Skeletal muscle cell (primary cell): Measurements from ENCODE around the gene BAZ2B.
"Not testable (repeated sequence)": the region's sequence is repeated elsewhere in the genome, so short reads cannot be mapped to it uniquely, and the experiment has no call there.

ENCODE experiments used
- DNase-seq: peaks from one replicate; pipeline ENCODE4 v3.0.0-alpha.2; 2010; ENCODE audit warnings: low read depth
- H3K4me3 ChIP-seq: 2 replicates; pipeline ENCODE4 v1.5.1; 2011; ENCODE audit warnings: low read depth, mild to moderate bottlenecking, control low read depth, low read length, moderate library complexity

BAZ2B gene, protein sequence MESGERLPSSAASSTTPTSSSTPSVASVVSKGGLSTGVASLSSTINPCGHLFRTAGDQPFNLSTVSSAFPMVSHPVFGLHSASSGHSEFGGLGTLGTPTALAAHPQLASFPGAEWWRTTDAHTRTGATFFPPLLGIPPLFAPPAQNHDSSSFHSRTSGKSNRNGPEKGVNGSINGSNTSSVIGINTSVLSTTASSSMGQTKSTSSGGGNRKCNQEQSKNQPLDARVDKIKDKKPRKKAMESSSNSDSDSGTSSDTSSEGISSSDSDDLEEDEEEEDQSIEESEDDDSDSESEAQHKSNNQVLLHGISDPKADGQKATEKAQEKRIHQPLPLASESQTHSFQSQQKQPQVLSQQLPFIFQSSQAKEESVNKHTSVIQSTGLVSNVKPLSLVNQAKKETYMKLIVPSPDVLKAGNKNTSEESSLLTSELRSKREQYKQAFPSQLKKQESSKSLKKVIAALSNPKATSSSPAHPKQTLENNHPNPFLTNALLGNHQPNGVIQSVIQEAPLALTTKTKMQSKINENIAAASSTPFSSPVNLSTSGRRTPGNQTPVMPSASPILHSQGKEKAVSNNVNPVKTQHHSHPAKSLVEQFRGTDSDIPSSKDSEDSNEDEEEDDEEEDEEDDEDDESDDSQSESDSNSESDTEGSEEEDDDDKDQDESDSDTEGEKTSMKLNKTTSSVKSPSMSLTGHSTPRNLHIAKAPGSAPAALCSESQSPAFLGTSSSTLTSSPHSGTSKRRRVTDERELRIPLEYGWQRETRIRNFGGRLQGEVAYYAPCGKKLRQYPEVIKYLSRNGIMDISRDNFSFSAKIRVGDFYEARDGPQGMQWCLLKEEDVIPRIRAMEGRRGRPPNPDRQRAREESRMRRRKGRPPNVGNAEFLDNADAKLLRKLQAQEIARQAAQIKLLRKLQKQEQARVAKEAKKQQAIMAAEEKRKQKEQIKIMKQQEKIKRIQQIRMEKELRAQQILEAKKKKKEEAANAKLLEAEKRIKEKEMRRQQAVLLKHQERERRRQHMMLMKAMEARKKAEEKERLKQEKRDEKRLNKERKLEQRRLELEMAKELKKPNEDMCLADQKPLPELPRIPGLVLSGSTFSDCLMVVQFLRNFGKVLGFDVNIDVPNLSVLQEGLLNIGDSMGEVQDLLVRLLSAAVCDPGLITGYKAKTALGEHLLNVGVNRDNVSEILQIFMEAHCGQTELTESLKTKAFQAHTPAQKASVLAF (N-terminal part only)

DNA sequence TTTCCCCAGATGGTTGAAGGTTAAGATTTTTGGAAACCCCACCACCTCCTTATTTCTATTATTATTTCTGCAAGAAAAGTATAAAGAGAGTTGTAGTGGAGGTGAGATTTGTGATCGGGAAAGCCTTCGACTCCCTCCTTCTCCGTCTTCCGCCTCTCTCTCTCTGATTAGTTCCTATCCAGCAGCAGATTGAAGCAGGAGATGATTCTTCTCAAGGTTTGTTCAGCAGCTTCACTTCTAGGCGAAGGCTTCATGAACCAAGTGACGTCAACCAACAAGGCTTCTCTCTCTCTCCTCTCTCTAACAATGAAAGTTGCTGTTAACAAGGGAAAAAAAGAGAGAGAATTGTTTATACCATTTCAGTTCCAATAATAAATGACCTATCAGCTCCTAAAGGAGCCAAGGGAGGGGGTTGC lies at the start of gene BAZ2B:
BAZ2B (minus strand) TSS at position 263 of the 416 bp plus-strand sequence. CDS start 137,829 bp downstream, outside the sequence.
- H3K4me3 ChIP-seq: peak within 1 kb of the TSS; percentile 53
- peak; percentile 57 for DNase-seq

DNA sequence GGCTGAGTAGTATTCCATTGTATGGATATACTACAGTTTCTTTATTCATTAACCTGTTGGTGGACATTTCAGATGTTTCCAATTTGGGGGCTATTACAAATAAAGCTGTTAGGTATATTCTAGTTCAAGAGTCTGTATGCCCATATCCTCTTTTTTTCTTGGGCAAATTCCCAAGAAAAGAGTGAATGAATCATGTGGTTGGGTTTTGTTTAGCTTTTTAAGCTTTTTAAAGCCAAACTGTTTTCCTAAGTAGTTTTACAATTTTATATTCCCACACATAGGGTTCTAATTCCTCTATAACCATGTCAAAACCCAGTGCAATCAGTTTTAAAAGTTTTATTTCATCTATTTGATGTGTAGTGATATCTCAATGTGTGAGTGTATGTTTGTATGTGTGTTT lies 44.9 kb upstream of the BAZ2B start:
- DNase-seq: no peak

DNA sequence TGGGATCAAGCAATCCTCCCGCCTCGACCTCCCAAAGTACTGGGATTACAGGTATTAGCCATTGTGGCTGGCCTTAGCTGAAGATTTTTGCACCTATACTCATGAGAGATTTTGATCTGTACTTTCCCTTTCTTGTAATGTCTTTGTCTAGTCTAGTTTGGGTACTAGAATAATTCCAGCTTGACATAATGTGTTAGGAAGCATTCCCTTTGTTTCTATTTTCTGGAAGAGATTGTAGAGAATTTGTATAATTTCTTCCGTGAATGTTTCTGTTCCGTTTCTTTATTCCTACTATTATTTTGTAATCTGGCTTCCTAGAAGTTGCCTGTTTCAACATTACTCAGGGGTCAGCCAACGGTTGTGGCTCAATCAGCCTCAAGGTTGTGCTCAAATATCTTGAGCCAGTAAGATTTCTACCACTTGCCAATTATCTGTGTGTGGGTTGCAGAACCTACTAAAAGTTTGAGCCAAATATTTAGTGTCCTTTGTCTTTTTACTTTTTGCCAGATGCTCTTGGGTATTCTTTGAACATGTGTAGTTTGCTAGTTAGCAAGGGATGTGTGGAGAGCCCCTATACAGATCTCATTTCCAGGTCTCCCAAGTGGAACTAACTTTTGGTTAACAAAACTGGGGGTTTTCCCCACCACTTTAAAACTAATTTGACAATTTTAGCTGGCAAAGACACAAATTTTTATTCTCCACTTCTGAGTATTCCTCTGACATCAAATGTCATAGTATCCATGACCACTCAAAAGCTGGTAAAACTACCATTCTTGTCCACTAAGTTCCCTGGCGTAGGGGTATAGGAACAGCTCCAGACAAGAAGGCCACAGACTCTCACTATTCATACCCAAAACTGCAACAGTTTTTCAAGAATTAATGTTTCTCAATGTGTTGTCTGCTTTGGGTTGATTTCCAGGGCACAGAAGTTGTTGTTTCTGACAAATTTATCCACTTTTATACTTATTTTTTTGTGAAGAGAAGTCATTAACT lies 42.8 kb upstream of the BAZ2B start:
- DNase-seq: peak; percentile 42
- no peak overlapping the region for H3K4me3 ChIP-seq

More for the DNA sequence above, 44.9 kb upstream of the BAZ2B start:
- H3K4me3 ChIP-seq: no peak overlapping the region

- no peak for DNase-seq
These were observed 37.6 kb upstream of the BAZ2B start for GRCh38 chr2:159653962-159654361.

DNA sequence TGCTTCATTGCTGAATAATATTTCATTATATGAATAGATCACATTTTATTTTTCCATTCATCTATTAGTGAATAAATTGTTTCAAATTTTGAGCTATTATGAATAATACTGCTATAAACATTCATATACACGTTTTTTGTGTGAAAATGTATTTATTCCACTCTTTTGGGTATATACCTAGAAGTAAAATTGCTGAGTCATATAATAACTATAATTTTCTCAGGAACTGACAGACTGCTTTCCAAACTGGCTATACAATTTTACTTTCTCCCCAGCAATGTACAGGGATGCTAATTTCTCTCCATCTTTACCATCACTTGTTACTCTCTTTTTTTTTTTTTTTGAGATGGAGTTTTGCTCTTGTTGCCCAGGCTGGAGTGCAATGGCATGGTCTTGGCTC lies 35.5 kb upstream of the BAZ2B start:
- no peak overlapping the region for H3K4me3 ChIP-seq
- no peak for DNase-seq

More at GRCh38 chr2:159653962-159654361, 37.6 kb upstream of the BAZ2B start:
- no peak overlapping the region for H3K4me3 ChIP-seq

GRCh38 chr2:159650574-159650973 lies 34.2 kb upstream of the BAZ2B start:
- no peak for DNase-seq
- H3K4me3 ChIP-seq: no peak overlapping the region

DNA sequence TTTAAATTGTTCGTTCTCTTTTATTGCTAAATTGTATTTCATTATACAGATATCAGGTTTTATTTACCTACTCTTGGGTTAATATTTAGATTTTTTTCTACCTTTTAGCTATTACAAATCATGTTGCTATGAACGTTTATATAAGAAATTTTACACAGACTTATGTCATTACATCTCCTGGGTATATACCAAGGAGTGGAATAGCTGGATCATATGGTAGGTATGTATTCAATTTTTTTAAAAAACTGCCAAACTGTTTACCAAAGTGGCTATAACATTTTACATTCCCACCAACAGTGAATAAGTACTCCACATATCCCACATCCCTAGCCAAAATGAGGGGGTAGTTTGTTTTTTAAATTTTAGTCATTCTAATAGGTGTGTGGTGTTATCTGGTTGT lies 32.3 kb upstream of the BAZ2B start:
- no peak for DNase-seq
- H3K4me3 ChIP-seq: no peak overlapping the region

DNA sequence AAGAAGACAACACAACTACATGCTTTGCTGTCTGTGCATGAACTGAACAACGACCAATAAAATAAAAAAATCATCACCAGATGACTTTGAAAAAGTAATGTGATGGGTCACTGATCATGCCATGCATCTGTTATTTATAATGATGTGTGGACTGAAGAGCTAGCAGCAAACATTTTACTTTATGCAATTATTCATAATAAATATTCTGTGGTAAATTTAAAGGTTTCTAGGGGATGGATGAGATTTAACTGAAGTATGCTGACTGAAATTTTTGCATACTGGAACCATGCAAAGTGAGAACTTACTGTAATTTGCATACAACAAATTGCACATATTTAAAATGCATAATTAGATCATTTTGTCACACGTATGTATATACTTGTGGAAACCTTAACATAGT lies 31.3 kb upstream of the BAZ2B start:
- no peak for DNase-seq
- no peak overlapping the region for H3K4me3 ChIP-seq

DNA sequence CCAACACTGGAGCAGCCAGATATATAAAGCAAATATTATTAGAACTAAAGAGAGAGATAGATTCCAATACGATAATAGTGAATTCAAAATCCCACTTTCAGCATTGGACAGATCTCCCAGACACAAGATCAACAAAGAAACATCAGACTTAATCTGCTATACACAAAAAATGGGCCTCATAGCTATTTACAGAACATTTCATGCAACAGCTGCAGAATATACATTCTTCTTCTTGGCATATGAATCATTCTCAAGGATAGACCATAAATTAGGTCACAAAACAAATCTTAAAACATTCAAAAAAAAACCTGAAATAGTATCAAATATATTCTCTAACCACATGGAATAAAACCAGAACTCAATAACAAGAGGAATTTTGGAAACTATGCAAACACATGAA lies 23.8 kb upstream of the BAZ2B start:
- no peak overlapping the region for H3K4me3 ChIP-seq
- no peak for DNase-seq

DNA sequence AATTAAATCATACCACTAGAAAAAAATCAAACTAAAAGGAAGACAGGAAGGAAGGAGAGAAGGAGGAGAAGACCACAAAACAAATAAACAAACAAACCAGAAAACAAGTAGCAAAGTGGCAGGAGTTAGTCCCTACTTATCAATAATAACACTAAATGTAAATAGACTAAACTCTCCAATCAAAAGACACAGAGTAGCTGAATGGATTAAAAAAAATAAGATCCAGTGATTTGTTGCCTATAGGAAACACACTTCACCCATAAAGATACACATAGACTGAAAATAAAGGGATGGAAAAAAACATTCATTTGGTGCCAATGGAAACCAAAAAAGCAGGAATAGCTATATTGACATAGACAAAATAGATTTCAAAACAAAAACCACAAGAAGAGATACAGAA lies 23.4 kb upstream of the BAZ2B start:
- no peak for DNase-seq
- H3K4me3 ChIP-seq: no peak overlapping the region

DNA sequence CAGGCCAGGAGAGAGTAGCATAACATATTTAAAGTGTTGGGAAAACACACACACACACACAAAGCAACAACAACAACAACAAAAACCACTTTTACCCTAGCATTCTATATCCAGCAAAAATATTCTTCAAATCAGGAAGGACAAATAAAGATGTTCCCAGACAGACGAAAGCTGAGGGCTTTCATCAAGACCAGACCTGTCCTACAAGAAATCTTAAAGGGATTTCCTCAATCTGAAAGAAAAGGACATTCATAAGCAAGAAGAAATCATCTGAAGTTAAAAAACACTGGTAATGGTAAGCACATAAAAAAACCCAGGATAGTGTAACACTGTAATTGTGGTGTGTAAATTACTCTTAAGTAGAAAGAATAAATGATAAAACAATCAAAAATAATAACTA lies 22.7 kb upstream of the BAZ2B start:
- H3K4me3 ChIP-seq: no peak overlapping the region
- no peak for DNase-seq

GRCh38 chr2:159637988-159638501 lies 21.7 kb upstream of the BAZ2B start:
- peak; percentile 81 for DNase-seq
- no peak overlapping the region for H3K4me3 ChIP-seq

DNA sequence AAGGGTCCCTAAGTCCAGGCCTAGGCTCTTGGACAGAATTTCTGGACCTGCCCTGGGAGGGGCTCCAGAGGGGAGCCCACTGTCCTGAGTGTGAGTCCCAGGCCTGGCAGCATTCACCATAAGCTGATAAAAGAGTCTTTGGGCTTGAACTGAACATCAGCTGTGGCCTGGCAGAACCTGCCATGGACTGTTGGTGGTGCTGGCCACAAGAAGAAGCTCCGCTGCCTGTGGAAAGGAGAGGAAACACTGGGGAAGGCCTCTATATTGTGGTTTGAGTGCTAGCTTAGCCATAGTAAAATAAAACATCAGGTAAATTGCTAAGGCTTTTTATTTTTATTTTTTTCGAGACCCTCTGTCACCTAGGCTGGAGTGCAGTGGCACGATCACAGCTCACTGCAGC lies 20.9 kb upstream of the BAZ2B start:
- no peak overlapping the region for H3K4me3 ChIP-seq
- DNase-seq: no peak

- no peak for DNase-seq
These were observed 18.9 kb upstream of the BAZ2B start for GRCh38 chr2:159635006-159635789.

GRCh38 chr2:159633219-159633618 lies 16.9 kb upstream of the BAZ2B start:
- no peak overlapping the region for H3K4me3 ChIP-seq
- no peak for DNase-seq

More at GRCh38 chr2:159635006-159635789, 18.9 kb upstream of the BAZ2B start:
- no peak overlapping the region for H3K4me3 ChIP-seq

- not testable (repeated sequence) for H3K4me3 ChIP-seq, DNase-seq
These were observed 9.3 kb upstream of the BAZ2B start for GRCh38 chr2:159625628-159626027.

DNA sequence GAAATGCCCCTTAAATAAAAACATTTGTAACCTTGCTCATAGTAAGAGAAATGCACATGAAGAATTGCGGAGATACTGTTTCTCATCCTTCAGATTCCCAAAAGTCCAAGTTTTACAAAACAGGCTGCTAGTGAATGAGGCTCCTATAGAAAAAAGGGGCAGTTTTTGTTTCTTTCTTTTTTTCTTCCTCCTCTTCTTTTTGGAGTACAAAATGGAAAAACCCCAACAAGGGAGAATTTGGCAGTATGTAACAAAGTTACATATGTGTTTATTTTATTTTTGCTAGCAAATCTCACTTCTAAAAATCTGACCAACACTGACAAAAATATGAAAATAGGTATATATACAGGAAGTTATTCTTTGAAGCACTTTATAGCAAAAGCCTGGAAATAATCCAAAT lies 7.1 kb upstream of the BAZ2B start:
- DNase-seq: no peak
- no peak overlapping the region for H3K4me3 ChIP-seq

DNA sequence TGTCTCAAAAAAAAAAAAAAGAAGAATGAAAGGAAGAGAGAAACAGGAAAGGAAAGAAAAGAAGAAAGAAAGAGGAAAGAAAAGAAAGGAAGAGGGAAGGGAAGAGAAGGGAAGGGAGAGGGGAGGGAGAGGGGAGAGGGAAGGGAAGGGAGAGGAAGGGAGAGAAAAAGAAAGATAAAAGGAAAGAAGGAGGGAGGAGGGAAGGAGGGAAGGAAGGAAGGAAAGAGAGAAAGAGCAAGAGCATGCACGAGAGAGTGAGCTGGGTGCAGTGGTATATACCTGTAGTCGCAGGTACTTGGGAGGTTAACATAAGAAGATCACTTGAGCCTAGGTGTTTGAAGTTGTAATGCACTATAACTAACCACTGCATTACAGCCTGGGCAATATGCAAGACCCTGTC lies 6.6 kb upstream of the BAZ2B start:
- DNase-seq: no peak
- H3K4me3 ChIP-seq: no peak overlapping the region
